Measurements from ENCODE around the gene PALLD. TPM values are rescaled to one million over a fixed set of nuclear protein-coding genes. Genes with fewer than 3 reads are reported as not detected.

PALLD gene
- total and polyA plus RNA-seq, 2 of the 13 experiments (the other 11 are each of a cell fraction or from before 2014, with no cell fraction given) = 0.50 to 1.5 TPM

DNA sequence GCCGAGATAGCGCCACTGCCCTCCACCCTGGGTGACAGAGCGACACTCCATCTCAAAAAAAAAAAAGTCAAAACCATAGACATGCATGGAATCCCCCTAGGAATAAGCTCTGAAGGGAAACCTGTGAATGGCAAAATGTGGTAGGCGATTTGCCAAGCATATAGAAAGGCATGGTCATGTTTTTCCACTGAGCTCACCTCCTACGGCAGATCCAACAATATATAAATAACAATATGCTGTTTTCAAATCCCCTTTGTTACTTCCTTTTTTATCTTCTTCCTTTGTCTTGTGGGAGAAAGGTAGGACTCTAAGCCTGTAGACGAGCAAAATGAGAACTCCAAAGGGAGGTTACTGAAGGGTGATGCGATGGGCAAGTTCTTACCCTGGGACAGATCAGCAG, 219.0 kb downstream of the PALLD start (continued):
- TF ChIP-seq ZNF614 (CRISPR knock-in tag; IDR thresholded peaks at IDR 0.05; ENCODE audit: borderline replicate concordance) (no peak), ZNF607 (CRISPR knock-in tag; IDR thresholded peaks at IDR 0.05; ENCODE audit: borderline replicate concordance) (no peak), ZNF569 (CRISPR knock-in tag; IDR thresholded peaks at IDR 0.05; ENCODE audit: borderline replicate concordance) (no peak), NFE2 (CRISPR knock-in tag; IDR thresholded peaks at IDR 0.05) (no peak), FLYWCH1 (CRISPR knock-in tag; IDR thresholded peaks at IDR 0.05) (no peak), RAD21 (CRISPR knock-in tag; IDR thresholded peaks at IDR 0.05) (no peak), HCFC1 (IDR thresholded peaks at IDR 0.05; ENCODE audit: low read depth, low read length) (no peak)
- TF ChIP-seq, protein P1, sequence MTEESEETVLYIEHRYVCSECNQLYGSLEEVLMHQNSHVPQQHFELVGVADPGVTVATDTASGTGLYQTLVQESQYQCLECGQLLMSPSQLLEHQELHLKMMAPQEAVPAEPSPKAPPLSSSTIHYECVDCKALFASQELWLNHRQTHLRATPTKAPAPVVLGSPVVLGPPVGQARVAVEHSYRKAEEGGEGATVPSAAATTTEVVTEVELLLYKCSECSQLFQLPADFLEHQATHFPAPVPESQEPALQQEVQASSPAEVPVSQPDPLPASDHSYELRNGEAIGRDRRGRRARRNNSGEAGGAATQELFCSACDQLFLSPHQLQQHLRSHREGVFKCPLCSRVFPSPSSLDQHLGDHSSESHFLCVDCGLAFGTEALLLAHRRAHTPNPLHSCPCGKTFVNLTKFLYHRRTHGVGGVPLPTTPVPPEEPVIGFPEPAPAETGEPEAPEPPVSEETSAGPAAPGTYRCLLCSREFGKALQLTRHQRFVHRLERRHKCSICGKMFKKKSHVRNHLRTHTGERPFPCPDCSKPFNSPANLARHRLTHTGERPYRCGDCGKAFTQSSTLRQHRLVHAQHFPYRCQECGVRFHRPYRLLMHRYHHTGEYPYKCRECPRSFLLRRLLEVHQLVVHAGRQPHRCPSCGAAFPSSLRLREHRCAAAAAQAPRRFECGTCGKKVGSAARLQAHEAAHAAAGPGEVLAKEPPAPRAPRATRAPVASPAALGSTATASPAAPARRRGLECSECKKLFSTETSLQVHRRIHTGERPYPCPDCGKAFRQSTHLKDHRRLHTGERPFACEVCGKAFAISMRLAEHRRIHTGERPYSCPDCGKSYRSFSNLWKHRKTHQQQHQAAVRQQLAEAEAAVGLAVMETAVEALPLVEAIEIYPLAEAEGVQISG (CRISPR knock-in tag; IDR thresholded peaks at IDR 0.05) = no peak
- TF ChIP-seq, protein P2, sequence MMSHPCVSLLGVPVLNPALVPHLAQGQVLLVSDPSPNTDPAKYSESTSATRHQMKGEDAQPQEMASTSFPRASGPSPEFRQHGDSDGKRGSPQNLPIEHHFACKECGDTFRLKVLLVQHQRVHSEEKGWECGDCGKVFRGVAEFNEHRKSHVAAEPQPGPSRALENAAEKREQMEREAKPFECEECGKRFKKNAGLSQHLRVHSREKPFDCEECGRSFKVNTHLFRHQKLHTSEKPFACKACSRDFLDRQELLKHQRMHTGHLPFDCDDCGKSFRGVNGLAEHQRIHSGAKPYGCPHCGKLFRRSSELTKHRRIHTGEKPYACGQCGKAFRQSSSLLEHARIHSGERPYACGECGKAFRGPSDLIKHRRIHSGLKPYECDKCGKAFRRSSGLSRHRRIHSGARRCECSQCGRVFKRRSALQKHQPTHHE (CRISPR knock-in tag; IDR thresholded peaks at IDR 0.05; ENCODE audit: borderline replicate concordance) = no peak
- TF ChIP-seq, protein P3, sequence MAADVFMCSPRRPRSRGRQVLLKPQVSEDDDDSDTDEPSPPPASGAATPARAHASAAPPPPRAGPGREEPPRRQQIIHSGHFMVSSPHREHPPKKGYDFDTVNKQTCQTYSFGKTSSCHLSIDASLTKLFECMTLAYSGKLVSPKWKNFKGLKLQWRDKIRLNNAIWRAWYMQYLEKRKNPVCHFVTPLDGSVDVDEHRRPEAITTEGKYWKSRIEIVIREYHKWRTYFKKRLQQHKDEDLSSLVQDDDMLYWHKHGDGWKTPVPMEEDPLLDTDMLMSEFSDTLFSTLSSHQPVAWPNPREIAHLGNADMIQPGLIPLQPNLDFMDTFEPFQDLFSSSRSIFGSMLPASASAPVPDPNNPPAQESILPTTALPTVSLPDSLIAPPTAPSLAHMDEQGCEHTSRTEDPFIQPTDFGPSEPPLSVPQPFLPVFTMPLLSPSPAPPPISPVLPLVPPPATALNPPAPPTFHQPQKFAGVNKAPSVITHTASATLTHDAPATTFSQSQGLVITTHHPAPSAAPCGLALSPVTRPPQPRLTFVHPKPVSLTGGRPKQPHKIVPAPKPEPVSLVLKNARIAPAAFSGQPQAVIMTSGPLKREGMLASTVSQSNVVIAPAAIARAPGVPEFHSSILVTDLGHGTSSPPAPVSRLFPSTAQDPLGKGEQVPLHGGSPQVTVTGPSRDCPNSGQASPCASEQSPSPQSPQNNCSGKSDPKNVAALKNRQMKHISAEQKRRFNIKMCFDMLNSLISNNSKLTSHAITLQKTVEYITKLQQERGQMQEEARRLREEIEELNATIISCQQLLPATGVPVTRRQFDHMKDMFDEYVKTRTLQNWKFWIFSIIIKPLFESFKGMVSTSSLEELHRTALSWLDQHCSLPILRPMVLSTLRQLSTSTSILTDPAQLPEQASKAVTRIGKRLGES (CRISPR knock-in tag; IDR thresholded peaks at IDR 0.05; ENCODE audit: borderline replicate concordance) = no peak
- TF ChIP-seq, protein P4, sequence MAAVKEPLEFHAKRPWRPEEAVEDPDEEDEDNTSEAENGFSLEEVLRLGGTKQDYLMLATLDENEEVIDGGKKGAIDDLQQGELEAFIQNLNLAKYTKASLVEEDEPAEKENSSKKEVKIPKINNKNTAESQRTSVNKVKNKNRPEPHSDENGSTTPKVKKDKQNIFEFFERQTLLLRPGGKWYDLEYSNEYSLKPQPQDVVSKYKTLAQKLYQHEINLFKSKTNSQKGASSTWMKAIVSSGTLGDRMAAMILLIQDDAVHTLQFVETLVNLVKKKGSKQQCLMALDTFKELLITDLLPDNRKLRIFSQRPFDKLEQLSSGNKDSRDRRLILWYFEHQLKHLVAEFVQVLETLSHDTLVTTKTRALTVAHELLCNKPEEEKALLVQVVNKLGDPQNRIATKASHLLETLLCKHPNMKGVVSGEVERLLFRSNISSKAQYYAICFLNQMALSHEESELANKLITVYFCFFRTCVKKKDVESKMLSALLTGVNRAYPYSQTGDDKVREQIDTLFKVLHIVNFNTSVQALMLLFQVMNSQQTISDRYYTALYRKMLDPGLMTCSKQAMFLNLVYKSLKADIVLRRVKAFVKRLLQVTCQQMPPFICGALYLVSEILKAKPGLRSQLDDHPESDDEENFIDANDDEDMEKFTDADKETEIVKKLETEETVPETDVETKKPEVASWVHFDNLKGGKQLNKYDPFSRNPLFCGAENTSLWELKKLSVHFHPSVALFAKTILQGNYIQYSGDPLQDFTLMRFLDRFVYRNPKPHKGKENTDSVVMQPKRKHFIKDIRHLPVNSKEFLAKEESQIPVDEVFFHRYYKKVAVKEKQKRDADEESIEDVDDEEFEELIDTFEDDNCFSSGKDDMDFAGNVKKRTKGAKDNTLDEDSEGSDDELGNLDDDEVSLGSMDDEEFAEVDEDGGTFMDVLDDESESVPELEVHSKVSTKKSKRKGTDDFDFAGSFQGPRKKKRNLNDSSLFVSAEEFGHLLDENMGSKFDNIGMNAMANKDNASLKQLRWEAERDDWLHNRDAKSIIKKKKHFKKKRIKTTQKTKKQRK (IDR thresholded peaks at IDR 0.05; ENCODE audit: low read length) = no peak
